Measurements from ENCODE around the gene PPDPF.
A peak's percentile ranks its signal among the peaks of the same experiment; 100 is the strongest.

PPDPF gene

GRCh38 chr20:63522091-63522868 is 1.7 kb downstream of the PPDPF start:
- DNase-seq: no peak

- no peak for DNase-seq
Measured at GRCh38 chr20:63522981-63523611, 2.5 kb downstream of the PPDPF start.

- no peak for DNase-seq
Measured at GRCh38 chr20:63525185-63525584, 4.6 kb downstream of the PPDPF start.

GRCh38 chr20:63525971-63526370 is 5.4 kb downstream of the PPDPF start:
- no peak for DNase-seq

GRCh38 chr20:63527184-63527583 is 6.6 kb downstream of the PPDPF start:
- DNase-seq: no peak

- no peak for DNase-seq
Measured at GRCh38 chr20:63529180-63529860, 8.8 kb downstream of the PPDPF start.

GRCh38 chr20:63529861-63530787 is 9.6 kb downstream of the PPDPF start:
- no peak for DNase-seq

- no peak for DNase-seq
Measured at GRCh38 chr20:63530788-63531160, 10.2 kb downstream of the PPDPF start.

GRCh38 chr20:63531686-63532448 is 11.3 kb downstream of the PPDPF start:
- DNase-seq: no peak

GRCh38 chr20:63532449-63532971 is 11.9 kb downstream of the PPDPF start:
- DNase-seq: no peak

GRCh38 chr20:63533388-63533787 is 12.8 kb downstream of the PPDPF start:
- no peak for DNase-seq

- DNase-seq: no peak
Measured at GRCh38 chr20:63533871-63534393, 13.4 kb downstream of the PPDPF start.

- no peak for DNase-seq
Measured at GRCh38 chr20:63534427-63534830, 13.9 kb downstream of the PPDPF start.

- no peak for DNase-seq
Measured at GRCh38 chr20:63534831-63535651, 14.5 kb downstream of the PPDPF start.

- DNase-seq: no peak
Measured at GRCh38 chr20:63536241-63536977, 15.8 kb downstream of the PPDPF start.

- DNase-seq: no peak
Measured at GRCh38 chr20:63536997-63537524, 16.5 kb downstream of the PPDPF start, which contains the start of gene PTK6. Gene PTK6, minus strand, starts transcription at chr20:63537376. Its CDS starts 62 bp downstream, at chr20:63537314.

GRCh38 chr20:63537525-63538203 is 17.1 kb downstream of the PPDPF start:
- peak; percentile 34 for DNase-seq

GRCh38 chr20:63538204-63539091 is 17.9 kb downstream of the PPDPF start:
- DNase-seq: peak; percentile 22
